Activated CD8-positive, alpha-beta memory T cell treated with anti-CD3 and anti-CD28 coated beads for 36 hours (primary cell): ENCODE data around the gene CUEDC1. TPM values are rescaled to one million over a fixed set of nuclear protein-coding genes. Genes with fewer than 3 reads are reported as not detected.

Experiments used
- CTCF ChIA-PET: fragments of 350-600 bp; sonication (Branson Sonifier 250); formaldehyde crosslinking; loops from one replicate; lab custom pipeline; 2021; ENCODE audit warnings: antibody characterized with exemption; lab: Charles Lee
- POLR2A ChIA-PET: fragments of 350-600 bp; sonication (Branson Sonifier 250); formaldehyde crosslinking; loops from one replicate; lab custom pipeline; 2021; ENCODE audit warnings: antibody characterized with exemption; lab: Charles Lee
- total RNA-seq, 2 experiments: library from RNA; stranded (reverse); gene quantifications; one replicate each; pipeline ENCODE4 v1.2.3, GENCODE V29; 2021

CUEDC1 gene, protein sequence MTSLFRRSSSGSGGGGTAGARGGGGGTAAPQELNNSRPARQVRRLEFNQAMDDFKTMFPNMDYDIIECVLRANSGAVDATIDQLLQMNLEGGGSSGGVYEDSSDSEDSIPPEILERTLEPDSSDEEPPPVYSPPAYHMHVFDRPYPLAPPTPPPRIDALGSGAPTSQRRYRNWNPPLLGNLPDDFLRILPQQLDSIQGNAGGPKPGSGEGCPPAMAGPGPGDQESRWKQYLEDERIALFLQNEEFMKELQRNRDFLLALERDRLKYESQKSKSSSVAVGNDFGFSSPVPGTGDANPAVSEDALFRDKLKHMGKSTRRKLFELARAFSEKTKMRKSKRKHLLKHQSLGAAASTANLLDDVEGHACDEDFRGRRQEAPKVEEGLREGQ
- under 1 TPM in 1 of 2 experiments, not detected in 1; 0.30 TPM for total RNA-seq

DNA sequence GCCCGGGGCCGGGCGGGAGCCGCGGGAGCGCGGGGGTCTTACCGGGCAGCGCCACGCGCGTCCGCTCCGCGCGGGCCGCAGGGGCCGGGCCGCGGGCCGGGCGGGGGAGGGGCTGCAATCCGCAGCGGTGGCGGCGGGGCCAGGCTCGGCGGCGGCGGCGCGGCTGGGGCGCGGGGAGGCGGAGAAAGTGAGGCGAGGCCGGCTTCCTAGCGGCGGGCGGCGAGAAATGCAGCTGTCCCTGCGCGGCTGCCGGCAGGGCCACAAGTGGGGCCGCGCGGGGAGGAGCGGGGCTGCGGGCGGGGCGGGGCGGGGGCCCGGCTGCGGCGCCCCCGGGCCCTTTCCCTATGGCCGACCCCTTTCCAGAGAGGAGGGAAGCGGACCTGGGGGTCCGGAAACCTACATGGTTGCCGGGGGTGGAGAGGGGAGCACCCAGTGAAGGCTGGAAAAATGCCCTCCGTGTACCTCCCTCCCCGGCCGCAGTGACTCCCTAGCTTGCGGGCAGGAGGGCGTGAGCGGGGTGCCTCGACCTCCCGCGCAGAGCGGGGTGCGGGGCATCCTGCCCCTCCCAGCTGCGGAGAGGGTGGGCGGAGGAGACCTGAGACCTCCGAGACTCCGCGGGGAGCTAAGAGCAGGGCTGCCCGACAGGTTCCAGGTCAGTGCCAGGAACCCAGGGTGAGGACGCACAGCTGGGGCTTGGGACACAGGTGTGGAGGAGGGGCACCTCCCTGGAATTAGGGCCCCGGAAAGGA, at the start of gene CUEDC1:
TSS of gene CUEDC1 (minus strand) at position 230 of the 749 bp plus-strand sequence. CDS start 69,848 bp downstream, outside the sequence.
- CTCF ChIA-PET: interaction anchor here (0.5 to 1.8 kb wide), 6 partner anchors 8 to 86 kb away, joined by 3 to 9 read pairs (median 4); no protein-coding TSS in a partner anchor
- POLR2A ChIA-PET: interaction anchor here (0.8 to 1.2 kb wide), 2 partner anchors 33 to 35 kb away, joined by 3 to 4 read pairs; partner anchors contain the start of gene VEZF1

DNA sequence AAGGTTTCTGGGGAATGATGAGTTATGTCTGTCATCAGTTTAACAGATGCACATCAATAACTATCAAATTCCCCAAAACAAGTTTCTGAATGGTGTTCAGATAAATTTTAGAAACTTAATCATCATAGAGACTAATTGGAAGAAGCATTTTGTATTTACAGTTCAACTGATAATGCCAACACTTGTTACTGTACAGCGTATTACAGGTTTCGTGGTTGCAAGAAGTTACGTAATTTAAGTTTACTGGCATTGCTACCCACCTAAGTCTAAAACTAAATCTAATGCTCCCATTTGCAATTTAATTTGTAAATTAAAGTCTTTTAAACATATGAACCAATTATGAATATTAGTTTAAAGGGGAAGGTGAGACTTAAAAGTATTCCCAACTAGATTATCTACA, 48.8 kb upstream of the CUEDC1 start:
- ChIA-PET CTCF (no interaction called here), POLR2A (no interaction called here)

DNA sequence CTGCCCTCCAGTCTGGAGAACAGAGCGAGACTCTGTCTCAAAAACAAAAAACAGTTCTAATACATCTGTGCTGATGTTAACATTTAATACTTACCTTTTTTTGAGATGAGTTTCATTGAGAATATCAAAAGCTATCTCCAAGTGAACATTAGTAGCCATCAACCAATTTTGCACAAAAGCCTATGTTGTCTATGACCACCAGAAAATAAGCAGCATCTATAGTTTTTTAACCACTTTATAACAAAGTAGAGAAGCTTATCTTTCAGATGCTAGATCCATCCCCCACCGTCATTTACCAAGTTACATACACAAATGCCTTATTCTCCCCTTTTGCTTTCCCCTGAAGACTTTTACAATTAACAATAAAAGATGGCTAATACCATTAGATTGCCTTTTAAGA, 47.8 kb upstream of the CUEDC1 start:
- ChIA-PET POLR2A (interaction anchor here (0.9 kb wide), 1 partner anchor 13 kb away, joined by 5 read pairs; no protein-coding TSS in a partner anchor), CTCF (interaction anchor here (1.6 kb wide), 1 partner anchor 11 kb away, joined by 5 read pairs; no protein-coding TSS in a partner anchor)

DNA sequence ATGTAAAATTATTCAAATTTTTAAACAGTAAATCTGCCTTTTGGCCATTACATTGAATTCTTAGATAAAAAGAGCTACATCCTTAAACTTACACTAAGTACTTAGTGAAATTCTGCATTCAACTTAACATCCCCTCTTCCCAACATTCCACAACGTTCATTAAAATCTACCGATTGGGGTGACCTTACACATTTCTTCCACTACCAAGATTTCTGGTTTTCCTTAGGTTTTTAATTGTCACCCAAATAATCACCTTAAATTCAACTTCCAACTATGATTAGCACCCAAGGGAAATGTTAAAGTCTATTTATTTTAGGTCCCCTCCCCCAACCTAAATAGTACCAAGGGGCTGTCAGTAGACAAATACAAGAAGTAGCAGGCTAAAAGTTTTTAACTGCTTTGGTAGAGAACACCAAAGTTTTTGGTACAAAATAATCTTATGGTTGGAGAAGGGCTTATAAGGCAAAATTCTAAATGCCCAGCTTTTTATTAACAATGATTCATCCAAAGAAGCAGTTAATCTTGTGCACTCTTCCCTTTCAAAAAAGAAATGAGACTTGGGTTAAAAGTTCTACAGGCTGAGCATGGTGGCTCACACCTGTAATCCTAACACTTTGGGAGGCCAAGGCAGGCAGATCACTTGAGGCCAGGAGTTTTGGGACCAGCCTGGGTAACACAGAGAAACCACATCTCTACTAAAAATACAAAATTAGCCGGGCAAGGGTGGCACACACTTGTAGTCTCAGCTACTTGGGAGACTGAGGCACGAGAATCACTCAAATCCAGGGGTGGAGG, 47.1 kb upstream of the CUEDC1 start:
- POLR2A ChIA-PET: interaction anchor here (0.9 kb wide), 1 partner anchor 12 kb away, joined by 5 read pairs; no protein-coding TSS in a partner anchor

DNA sequence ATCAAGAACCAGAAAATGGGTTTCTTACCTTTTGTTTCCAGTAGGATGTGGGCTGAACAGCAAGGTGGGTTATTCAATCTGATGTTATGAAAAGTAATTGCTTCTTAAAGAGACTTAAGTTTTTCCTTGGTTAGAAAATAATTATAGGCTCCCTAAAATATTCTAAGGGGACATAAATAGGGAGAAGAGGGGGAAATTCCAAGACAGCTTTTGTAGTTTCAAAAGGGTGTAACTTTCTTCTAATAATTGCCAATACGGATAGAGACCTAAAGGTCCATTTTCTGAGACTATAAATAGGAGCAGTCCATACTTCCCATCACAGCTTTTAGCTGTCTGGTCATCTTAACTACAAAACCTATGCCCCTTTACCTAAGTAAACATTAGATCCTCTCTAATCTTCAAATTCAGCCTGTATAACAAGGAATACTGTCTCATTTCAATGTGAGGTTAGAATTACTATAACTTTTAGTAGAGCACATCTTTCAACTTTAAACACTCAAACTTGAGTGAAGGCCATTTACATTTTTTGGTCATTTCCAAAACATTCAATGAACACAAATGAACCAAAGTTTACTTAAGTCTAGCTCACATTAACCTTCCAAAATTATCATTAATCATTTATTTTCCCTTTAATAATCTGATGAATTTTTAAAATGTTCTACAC, 46.4 kb upstream of the CUEDC1 start:
- ChIA-PET POLR2A (interaction anchor here (0.6 kb wide), 1 partner anchor 15 kb away, joined by 3 read pairs; no protein-coding TSS in a partner anchor), CTCF (interaction anchor here (1.6 kb wide), 1 partner anchor 9 kb away, joined by 5 read pairs; no protein-coding TSS in a partner anchor)

More for the DNA sequence above, 47.1 kb upstream of the CUEDC1 start:
- CTCF ChIA-PET: interaction anchor here (1.6 kb wide), 1 partner anchor 10 kb away, joined by 5 read pairs; no protein-coding TSS in a partner anchor

DNA sequence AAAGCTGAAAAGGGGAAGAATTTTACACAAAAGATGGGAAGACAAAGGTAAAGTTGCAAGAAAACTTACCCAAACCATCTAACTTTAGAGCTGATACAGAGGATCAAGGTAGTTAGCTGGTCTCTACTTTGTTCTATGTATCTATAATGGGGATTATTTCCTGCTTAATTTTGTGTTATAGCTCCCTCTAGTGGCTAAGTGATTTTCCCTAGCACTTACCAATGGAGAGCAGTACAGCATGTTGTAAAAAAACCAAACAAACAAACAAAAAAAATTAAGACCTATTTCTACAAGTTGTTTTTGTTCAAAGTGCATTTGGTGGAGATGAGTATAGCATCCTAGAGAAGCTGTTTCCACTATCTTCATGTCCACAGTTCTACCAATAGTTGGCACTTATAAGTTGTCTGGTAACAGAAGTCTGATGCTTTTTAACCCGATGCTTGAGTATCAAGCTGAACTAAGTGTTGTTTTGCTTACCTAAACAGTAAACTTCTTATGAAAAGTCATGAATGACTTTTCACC, 44.3 kb upstream of the CUEDC1 start:
- CTCF ChIA-PET: interaction anchor here (0.6 to 2.1 kb wide), 13 partner anchors 8 to 150 kb away, joined by 3 to 8 read pairs (median 3); partner anchors contain the start of genes MRPS23, SRSF1 and VEZF1

DNA sequence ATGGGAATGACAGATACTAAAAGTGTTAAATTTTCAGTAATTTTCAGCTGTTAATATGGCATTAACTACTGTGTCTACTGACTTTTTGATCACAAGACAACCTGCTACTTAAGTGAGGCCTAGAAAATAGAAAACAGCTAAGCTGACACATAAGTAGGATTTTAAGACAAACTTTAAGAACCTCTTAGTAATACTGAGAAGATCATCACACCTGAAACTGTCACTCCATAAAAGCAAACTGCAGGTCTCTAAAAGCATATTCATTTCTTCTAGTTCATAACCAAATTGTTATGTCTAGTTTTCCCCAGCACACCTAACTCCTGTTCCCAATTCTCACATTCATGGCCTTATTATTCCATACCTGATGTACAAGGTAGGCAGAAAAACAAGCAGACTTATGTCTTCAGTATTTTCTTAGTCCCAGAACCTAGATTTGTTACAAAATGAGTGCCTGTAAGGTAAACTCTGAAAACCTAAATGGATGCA, 43.8 kb upstream of the CUEDC1 start:
- POLR2A ChIA-PET: interaction anchor here (1.0 to 1.3 kb wide), 2 partner anchors 8 to 9 kb away, joined by 5 to 6 read pairs; partner anchors contain the start of gene SRSF1
- CTCF ChIA-PET: interaction anchor here (0.7 to 2.1 kb wide), 12 partner anchors 9 to 150 kb away, joined by 3 to 8 read pairs (median 3); partner anchors contain the start of genes MRPS23 and SRSF1

More for the DNA sequence above, 44.3 kb upstream of the CUEDC1 start:
- POLR2A ChIA-PET: interaction anchor here (1.3 kb wide), 1 partner anchor 9 kb away, joined by 5 read pairs; no protein-coding TSS in a partner anchor

DNA sequence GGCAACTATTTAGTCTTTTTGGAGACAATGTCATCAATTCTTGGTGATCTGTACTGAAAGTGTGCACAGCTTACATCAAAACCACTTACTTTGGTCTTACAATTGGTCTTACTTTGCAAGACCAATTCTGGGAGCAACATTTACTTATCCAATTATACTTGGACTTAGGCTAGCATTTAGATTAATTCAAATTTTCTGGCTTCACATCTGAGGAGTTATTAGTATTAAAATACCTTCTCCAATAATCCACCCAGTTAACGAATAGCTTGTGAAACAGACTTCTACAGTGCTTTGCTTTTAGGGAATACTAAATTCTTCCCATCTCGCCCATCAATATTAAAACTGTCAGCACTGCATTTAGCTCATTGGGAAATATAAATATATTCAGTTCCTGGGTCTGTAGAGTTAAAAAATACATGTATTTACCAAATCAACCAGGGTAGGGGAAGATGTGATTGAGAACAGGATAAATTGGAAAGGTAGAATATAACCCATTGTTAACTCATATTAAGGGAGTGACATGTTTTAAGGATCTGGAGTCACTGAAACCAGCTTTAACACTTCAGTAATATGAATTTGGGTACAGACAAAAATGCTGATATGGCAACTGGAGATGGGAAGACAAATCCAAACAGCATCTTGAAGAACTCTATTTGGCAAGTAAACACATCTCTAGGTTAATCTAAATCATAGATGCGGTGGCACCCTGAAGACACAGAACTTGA, 42.0 kb upstream of the CUEDC1 start:
- ChIA-PET POLR2A (interaction anchor here (0.6 to 3.1 kb wide), 3 partner anchors 9 to 51 kb away, joined by 4 to 16 read pairs (median 4); partner anchors contain the start of gene SRSF1), CTCF (interaction anchor here (1.0 to 1.7 kb wide), 3 partner anchors 42 to 148 kb away, joined by 3 to 5 read pairs (median 4); partner anchors contain the start of genes CUEDC1 and MRPS23)

DNA sequence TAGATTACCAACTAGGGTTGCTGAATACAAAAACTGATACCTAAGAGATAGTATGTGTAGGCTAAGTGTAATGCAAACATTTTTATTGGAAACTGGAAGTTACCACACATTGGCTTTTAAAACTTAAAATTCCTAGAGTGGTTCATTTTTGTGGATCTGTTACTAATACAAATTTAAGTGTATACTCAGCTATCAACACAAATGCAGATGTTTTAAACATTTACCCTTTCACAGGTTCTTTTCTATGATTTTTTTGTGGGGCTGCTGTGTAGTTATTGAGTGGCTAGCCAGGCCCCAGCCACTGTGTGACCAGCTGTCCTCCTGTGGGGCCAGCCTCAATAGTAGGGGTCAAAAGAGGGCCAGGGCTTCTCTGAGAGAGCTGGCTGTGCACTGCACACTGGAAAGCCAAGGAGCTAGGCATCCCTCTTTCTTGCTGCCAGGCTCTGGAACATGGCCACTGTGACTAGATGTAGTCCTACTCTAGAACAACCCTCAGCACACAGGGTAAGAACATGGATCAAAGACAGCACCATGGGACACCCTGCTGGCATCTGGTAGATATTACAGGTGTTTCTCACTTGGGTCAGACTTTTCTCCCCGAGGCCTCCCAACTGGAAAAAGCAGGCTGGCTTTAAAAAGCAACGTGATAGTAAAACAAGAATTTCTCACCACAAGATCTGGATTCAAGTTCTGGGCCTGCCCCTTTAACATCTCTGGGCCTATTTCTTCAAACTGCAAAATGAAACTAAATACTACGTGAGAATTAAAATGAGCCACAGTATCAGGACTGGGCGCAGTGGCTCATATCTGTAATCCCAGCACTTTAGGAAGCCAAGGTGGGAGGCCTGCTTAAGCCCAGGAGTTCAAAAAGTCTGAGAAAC, 40.1 kb upstream of the CUEDC1 start:
- ChIA-PET CTCF (interaction anchor here (0.6 to 1.6 kb wide), 3 partner anchors 9 to 49 kb away, joined by 3 read pairs; partner anchors contain the start of gene SRSF1), POLR2A (interaction anchor here (0.7 to 3.1 kb wide), 4 partner anchors 9 to 23 kb away, joined by 3 to 16 read pairs (median 8); no protein-coding TSS in a partner anchor)

DNA sequence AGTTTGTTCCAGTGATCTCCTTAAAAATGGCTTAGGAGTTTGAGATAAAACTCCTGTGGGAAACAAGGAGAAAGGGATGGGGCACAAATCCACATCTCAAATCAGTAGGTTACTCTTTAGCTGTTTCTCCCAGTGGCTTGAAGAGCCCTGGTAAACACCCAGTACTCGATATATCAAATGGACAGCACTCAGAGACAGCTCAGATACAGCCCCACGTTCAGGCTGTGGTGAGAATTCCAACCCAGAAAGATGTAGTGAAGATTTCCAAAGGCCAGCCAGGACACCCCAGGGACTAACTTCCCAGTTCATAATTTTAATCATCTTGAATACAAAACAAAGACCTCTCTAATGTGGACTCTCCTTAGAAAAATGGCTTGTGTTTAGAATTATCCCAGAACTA, 39.2 kb upstream of the CUEDC1 start:
- ChIA-PET CTCF (interaction anchor here (0.9 to 1.6 kb wide), 2 partner anchors 8 to 13 kb away, joined by 3 read pairs; partner anchors contain the start of gene SRSF1), POLR2A (no interaction called here)

DNA sequence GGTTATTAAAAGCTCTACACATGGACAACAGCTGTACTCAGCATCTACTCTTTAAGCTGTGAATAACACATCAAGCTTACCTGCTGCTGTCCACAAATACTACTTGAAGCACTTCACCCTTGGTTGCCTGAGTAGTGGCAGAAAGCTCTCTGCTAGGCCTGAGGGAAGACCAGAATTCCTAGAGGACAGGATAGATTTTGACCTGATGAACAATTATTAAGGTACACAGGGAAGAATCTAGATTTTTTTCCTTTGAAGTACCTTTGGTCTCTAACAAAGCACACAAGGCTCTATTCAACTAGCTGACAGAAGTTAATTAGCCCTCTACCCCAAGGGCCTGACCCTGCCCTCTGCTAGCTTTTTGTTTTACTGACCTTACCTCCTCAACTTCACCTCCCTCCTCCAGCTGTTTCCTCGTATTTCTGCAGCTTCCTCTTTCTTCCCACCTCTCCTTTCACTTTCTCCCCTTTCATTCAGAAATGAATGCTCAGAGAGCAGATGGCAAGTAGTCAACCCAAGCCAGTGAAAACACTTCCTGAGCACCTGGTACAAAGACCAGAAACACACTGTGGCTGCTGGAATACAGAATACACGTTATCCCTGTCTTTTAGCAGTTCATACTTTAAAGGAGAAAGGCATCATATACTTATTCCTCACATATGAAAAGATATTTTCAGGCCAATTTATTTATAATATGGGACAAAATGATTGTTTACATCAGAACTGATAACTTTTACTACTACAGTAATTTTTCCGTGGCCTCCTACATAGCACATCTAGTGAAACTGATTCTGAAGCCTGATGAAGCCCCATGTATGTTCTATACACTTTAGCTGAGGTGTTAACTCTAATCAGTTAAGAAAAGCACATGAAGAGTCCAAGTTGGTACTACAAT, 38.5 kb upstream of the CUEDC1 start:
- CTCF ChIA-PET: no interaction called here
- POLR2A ChIA-PET: interaction anchor here (0.6 to 0.9 kb wide), 3 partner anchors 12 to 101 kb away, joined by 4 to 7 read pairs (median 4); no protein-coding TSS in a partner anchor

DNA sequence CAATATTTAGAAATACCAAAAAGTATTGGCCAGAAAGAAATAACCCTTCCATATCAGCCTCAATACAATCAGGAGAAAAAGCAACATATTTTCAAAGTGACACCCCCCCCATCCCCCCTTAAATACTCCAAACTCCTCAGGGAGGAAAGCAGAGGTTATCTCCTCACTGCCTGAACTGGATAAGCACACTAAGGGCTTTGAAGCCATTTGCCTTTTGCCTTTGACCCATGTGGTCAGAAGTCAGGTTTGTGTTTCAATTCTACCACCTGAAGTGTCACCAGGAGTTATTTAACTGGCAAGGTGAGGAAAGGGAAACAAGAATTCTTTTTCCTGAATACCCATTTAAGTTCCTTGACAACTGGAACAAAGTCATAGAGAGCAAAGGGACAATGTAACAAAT, 36.3 kb upstream of the CUEDC1 start:
- CTCF ChIA-PET: no interaction called here
- POLR2A ChIA-PET: interaction anchor here (3.8 kb wide), 1 partner anchor 15 kb away, joined by 22 read pairs; the partner anchor contains the start of gene SRSF1

DNA sequence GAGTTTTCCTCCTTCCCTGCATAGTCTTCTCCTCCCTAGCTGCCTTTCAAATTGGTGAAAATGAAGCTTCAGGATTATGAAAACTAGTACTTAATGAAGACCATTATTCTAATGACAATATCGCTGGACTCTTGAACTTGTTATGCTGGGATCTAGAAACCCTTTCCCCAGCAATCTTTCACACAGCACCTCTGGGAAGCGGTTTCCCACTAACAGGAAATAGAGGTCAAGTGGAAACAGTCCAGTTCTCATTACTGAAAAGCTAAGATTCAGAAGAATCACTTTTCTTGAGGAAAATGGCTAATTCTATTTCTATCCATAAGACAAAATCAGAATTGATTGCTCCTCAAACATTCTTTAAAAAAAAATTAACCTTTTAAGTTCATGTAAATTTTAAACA, 34.8 kb upstream of the CUEDC1 start:
- CTCF ChIA-PET: interaction anchor here (0.8 to 1.6 kb wide), 3 partner anchors 9 to 98 kb away, joined by 3 to 7 read pairs (median 3); no protein-coding TSS in a partner anchor
- POLR2A ChIA-PET: interaction anchor here (1.0 to 3.8 kb wide), 4 partner anchors 10 to 34 kb away, joined by 3 to 22 read pairs (median 5); partner anchors contain the start of gene SRSF1
